Activated T-cell treated with anti-CD3 and anti-CD28 coated beads, Interleukin-2, amount 50 U/mL, for 24 hours (primary cell): Measurements from ENCODE around the gene TACO1.

ENCODE experiments used
- DNase-seq: peaks from one replicate; pipeline ENCODE4 v3.0.0-alpha.2; 2020
- H3K27ac Mint-ChIP-seq: 2 replicates; pipeline ENCODE4 v1.8.0; 2020; ENCODE audit warnings: mild to moderate bottlenecking, mixed read lengths
- H3K27me3 Mint-ChIP-seq: 2 replicates; pipeline ENCODE4 v1.8.0; 2020; ENCODE audit warnings: mixed read lengths
- H3K36me3 Mint-ChIP-seq: 2 replicates; pipeline ENCODE4 v1.8.0; 2020; ENCODE audit warnings: low read depth, mixed read lengths
- H3K4me1 Mint-ChIP-seq: 2 replicates; pipeline ENCODE4 v1.8.0; 2020; ENCODE audit warnings: low read depth, mixed read lengths
- H3K4me3 Mint-ChIP-seq: 2 replicates; pipeline ENCODE4 v1.8.0; 2020; ENCODE audit warnings: mild to moderate bottlenecking, moderate library complexity, mixed read lengths
- H3K9me3 Mint-ChIP-seq: 2 replicates; pipeline ENCODE4 v1.8.0; 2020; ENCODE audit warnings: mixed read lengths

Gene TACO1

DNA sequence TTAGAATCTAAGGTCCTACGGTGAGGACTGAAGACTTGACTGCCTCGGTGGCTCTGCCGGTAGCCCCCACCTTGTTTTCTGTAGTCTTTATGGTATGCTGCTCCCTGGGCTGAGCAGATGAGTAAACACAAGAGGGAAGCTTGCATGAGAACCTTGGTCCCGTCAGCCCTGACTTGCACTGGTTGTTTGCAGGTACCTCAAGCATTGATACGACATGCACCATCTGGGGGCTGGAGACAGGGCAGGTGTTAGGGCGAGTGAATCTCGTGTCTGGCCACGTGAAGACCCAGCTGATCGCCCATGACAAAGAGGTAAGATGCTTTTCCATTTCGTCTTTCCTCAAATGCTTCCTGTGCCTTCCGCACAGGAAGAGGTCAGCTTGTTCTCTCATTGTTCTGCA is 21.1 kb upstream of the TACO1 start:
- no peak overlapping the region for H3K27ac Mint-ChIP-seq
- peaks cover 70% of the 10 kb centered on the region for H3K36me3 Mint-ChIP-seq
- H3K4me1 Mint-ChIP-seq, result peaks cover 8% of the 10 kb centered on the region
- no peak overlapping the region for H3K4me3 Mint-ChIP-seq
- no peaks in the 10 kb centered on the region for H3K27me3 Mint-ChIP-seq
- no peak for DNase-seq
- no peaks in the 10 kb centered on the region for H3K9me3 Mint-ChIP-seq

- peaks cover 15% of the 10 kb centered on the region for H3K4me1 Mint-ChIP-seq
- peaks cover 90% of the 10 kb centered on the region for H3K36me3 Mint-ChIP-seq
- no peak overlapping the region for H3K4me3 Mint-ChIP-seq
- DNase-seq, result no peak
- H3K9me3 Mint-ChIP-seq, result no peaks in the 10 kb centered on the region
- H3K27me3 Mint-ChIP-seq, result no peaks in the 10 kb centered on the region
- no peak overlapping the region for H3K27ac Mint-ChIP-seq
Observed at GRCh38 chr17:63587770-63588169, 12.9 kb upstream of the TACO1 start.

DNA sequence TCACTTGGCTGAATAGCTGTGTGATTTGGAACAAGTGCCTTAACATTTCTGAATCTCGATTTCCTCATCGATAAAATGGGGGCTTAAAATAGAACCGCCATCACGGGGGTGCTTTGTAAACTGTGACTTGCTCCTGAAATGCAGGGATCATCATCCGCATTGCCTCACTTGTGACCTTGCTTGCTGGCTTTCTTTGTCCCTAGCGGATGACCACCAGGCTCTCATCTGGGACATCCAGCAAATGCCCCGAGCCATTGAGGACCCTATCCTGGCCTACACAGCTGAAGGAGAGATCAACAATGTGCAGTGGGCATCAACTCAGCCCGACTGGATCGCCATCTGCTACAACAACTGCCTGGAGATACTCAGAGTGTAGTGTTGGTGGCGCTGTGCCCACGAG is 11.9 kb upstream of the TACO1 start:
- peaks cover 18% of the 10 kb centered on the region for H3K4me1 Mint-ChIP-seq
- H3K9me3 Mint-ChIP-seq, result no peaks in the 10 kb centered on the region
- DNase-seq, result no peak
- no peaks in the 10 kb centered on the region for H3K27me3 Mint-ChIP-seq
- H3K36me3 Mint-ChIP-seq, result peaks cover 89% of the 10 kb centered on the region
- no peak overlapping the region for H3K4me3 Mint-ChIP-seq
- H3K27ac Mint-ChIP-seq, result no peak overlapping the region

- no peak for DNase-seq
- Mint-ChIP-seq H3K27me3 (no peaks in the 10 kb centered on the region), H3K4me3 (no peak overlapping the region), H3K36me3 (peaks cover 84% of the 10 kb centered on the region), H3K4me1 (peaks cover 15% of the 10 kb centered on the region), H3K27ac (no peak overlapping the region), H3K9me3 (no peaks in the 10 kb centered on the region)
Observed at GRCh38 chr17:63589646-63590045, 11.0 kb upstream of the TACO1 start.

DNA sequence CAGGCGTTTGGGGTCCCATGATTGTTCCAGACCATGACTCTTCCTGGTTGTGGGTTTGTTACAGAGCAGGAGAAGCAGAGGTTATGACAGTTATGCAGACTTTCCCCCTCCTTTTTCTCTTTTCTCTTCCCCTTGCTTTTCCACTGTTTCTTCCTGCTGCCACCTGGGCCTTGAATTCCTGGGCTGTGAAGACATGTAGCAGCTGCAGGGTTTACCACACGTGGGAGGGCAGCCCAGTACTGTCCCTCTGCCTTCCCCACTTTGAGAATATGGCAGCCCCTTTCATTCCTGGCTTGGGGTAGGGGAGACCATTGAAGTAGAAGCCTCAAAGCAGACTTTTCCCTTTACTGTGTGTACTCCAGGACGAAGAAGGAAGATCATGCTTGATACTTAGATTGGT is 7.9 kb upstream of the TACO1 start:
- DNase-seq, result no peak
- Mint-ChIP-seq H3K27ac (peak overlapping the region; percentile 20), H3K9me3 (no peaks in the 10 kb centered on the region), H3K4me3 (no peak overlapping the region), H3K27me3 (no peaks in the 10 kb centered on the region), H3K36me3 (peaks cover 71% of the 10 kb centered on the region), H3K4me1 (peaks cover 15% of the 10 kb centered on the region)

- peaks cover 49% of the 10 kb centered on the region for H3K36me3 Mint-ChIP-seq
- no peaks in the 10 kb centered on the region for H3K27me3 Mint-ChIP-seq
- no peak overlapping the region for H3K27ac Mint-ChIP-seq
- no peaks in the 10 kb centered on the region for H3K9me3 Mint-ChIP-seq
- H3K4me1 Mint-ChIP-seq, result peaks cover 30% of the 10 kb centered on the region
- DNase-seq, result no peak
- no peak overlapping the region for H3K4me3 Mint-ChIP-seq
Observed at GRCh38 chr17:63595132-63595531, 5.6 kb upstream of the TACO1 start.

DNA sequence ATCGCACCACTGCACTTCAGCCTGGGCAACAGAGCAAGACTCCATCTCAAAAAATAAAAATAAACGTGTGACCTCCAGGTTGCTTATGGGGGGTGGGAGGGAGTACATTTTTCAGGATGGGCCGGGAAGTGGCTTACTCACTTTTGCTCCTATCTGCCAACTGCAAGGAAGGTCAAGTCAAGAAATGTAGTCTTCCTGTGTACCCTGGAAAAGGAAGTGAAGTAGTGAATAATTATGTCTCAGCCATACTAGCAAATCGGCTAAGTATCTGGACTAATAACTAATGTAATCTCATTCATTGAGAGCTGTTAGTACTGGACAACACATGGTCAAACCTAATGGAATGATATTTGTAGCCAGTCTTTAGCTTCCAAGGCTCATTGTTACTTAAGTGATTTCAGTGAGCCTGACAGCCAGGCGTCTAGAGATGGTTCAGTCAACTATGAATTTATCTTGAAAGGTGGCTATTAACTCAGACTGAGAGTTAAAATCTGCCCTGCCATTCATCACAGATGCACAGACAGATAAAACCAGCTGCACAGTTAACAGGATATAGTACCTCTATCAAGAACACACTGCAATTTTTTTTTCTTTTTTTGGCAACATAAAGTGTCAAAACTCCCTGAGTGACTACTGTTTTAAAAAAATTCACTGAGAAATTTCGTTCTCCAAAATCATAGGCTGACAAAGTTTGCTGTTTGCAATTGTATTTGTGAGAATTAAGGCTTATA is 3.7 kb upstream of the TACO1 start:
- Mint-ChIP-seq H3K4me1 (peaks cover 41% of the 10 kb centered on the region), H3K27ac (peak overlapping the region; percentile 58)
- DNase-seq, result no peak

GRCh38 chr17:63598281-63598680 is 2.4 kb upstream of the TACO1 start:
- H3K27ac Mint-ChIP-seq, result no peak overlapping the region
- peaks cover 31% of the 10 kb centered on the region for H3K36me3 Mint-ChIP-seq
- no peaks in the 10 kb centered on the region for H3K27me3 Mint-ChIP-seq
- no peaks in the 10 kb centered on the region for H3K9me3 Mint-ChIP-seq
- H3K4me3 Mint-ChIP-seq, result no peak overlapping the region
- no peak for DNase-seq
- peaks cover 41% of the 10 kb centered on the region for H3K4me1 Mint-ChIP-seq

More for the DNA sequence above, 3.7 kb upstream of the TACO1 start:
- H3K36me3 Mint-ChIP-seq, result peaks cover 36% of the 10 kb centered on the region
- no peak overlapping the region for H3K4me3 Mint-ChIP-seq
- H3K27me3 Mint-ChIP-seq, result no peaks in the 10 kb centered on the region
- no peaks in the 10 kb centered on the region for H3K9me3 Mint-ChIP-seq

- H3K9me3 Mint-ChIP-seq, result no peaks in the 10 kb centered on the region
- peak overlapping the region; percentile 96 for H3K27ac Mint-ChIP-seq
- DNase-seq, result no peak
- peaks cover 39% of the 10 kb centered on the region for H3K4me1 Mint-ChIP-seq
- peaks cover 46% of the 10 kb centered on the region for H3K36me3 Mint-ChIP-seq
- H3K4me3 Mint-ChIP-seq, result peak overlapping the region; percentile 95
- H3K27me3 Mint-ChIP-seq, result no peaks in the 10 kb centered on the region
Observed at GRCh38 chr17:63601439-63602371, 1.0 kb downstream of the TACO1 start.

DNA sequence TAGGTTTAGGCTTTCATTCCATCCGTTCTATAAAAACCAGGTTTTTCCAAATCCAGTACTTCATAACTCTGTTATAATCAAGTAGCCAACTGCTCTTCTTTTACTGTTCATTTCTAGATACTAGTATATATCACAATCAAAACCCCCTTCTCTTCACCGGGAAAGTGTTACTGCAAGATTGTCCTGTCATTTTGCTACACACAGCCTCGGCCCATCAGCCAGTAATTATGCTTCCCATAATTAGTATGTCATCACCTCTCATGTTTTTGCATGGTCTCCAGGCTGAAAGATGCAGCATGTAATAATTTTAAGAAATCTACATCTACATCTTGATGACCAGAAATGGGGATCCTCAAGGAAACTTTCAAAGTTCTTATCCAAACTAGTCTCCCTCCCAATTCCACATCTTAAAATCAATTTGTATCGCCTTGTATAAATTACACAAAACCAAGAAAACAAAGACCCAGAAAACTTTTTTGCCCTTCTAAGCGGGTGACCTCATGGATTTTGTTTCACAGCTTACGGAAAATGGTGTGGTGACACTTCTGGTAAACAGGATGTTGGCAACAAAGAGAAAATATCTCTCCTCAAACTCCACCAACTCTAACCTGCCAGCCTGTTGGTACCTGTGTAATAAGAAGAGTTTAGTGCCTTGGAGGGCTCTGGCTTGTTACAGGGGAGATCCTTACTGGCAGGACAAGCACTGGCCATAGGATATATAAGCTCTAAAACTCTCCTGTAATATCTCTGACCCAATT is 9.3 kb downstream of the TACO1 start:
- Mint-ChIP-seq H3K4me3 (peak overlapping the region; percentile 27), H3K4me1 (peaks cover 27% of the 10 kb centered on the region), H3K9me3 (no peaks in the 10 kb centered on the region), H3K27me3 (no peaks in the 10 kb centered on the region), H3K27ac (peak overlapping the region; percentile 95), H3K36me3 (peaks cover 61% of the 10 kb centered on the region)
- no peak for DNase-seq

GRCh38 chr17:63610854-63611253 is 10.2 kb downstream of the TACO1 start:
- DNase-seq, result no peak
- Mint-ChIP-seq H3K27ac (peak overlapping the region; percentile 95), H3K36me3 (peaks cover 52% of the 10 kb centered on the region), H3K27me3 (no peaks in the 10 kb centered on the region), H3K4me1 (peaks cover 27% of the 10 kb centered on the region), H3K4me3 (peak overlapping the region; percentile 41), H3K9me3 (no peaks in the 10 kb centered on the region)

GRCh38 chr17:63611354-63611753 is 10.7 kb downstream of the TACO1 start:
- Mint-ChIP-seq H3K27me3 (no peaks in the 10 kb centered on the region), H3K4me1 (peaks cover 27% of the 10 kb centered on the region), H3K36me3 (peaks cover 47% of the 10 kb centered on the region), H3K9me3 (no peaks in the 10 kb centered on the region), H3K4me3 (peak overlapping the region; percentile 41), H3K27ac (peak overlapping the region; percentile 95)
- DNase-seq, result no peak

DNA sequence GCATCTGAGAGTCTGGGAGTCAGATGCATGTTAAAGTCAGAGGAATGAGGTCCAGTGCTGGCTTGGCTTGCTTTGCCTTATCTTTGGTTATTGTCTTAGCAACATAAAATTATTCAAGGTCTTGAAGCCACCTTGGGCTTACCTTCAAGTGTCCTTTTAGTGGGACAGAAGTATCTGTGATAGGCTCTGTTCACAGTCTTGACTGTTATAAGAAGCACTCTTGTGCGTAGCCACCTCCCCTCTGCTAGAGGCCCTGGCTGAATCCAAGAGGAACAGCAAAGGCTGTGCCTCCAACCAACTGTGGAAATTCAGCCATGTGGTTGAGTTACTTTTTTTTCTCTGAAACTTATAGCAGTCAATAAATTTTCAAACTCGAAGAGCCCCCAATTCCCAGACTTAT is 13.0 kb downstream of the TACO1 start:
- Mint-ChIP-seq H3K27me3 (no peaks in the 10 kb centered on the region), H3K4me1 (peaks cover 27% of the 10 kb centered on the region), H3K27ac (no peak overlapping the region), H3K9me3 (no peaks in the 10 kb centered on the region), H3K36me3 (peaks cover 24% of the 10 kb centered on the region), H3K4me3 (no peak overlapping the region)
- DNase-seq, result no peak

DNA sequence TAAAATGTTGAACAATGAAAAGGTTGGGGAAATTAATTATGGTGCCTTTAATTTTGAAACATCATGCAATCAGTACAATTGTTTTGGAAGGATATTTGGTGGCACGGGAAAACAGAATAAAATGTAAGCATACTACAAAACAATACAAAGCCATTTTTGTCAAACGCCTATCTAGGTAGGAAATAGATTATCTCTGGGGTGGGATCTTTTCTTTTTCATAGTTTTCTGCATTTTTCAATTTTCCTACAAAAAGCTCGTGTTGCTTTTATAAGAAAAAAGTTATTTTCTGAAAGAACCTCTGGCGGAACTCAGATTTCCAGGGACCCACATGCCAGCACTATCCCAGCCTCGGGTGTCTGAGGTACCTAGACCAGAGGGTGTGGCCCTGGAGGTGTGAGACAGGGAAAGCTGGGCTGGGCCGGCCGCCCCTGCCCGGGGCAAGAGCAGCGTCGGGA is 20.6 kb downstream of the TACO1 start:
- Mint-ChIP-seq H3K27ac (peak overlapping the region; percentile 94), H3K4me3 (peak overlapping the region; percentile 86), H3K9me3 (no peaks in the 10 kb centered on the region), H3K36me3 (peaks cover 7% of the 10 kb centered on the region), H3K4me1 (peaks cover 37% of the 10 kb centered on the region), H3K27me3 (no peaks in the 10 kb centered on the region)
- DNase-seq, result no peak
